Spleen (tissue), 11 donors: ENCODE data around the gene USP32. TPM values are rescaled to one million over a fixed set of nuclear protein-coding genes. Genes with fewer than 3 reads are reported as not detected.
"Not testable (repeated sequence)": the region's sequence is repeated elsewhere in the genome, so short reads cannot be mapped to it uniquely, and the experiment has no call there.

Source experiments
- DNase-seq: peaks from one replicate; pipeline ENCODE4 v3.0.0-alpha.2; 2020
- H3K27ac ChIP-seq, 8 donors: fragments of 200-600 bp; sonication (generic) in 7 of 8; 1 replicate in 4 of 8; 2 replicates in 4 of 8; pipeline versions ENCODE4 v1.5.0 to v1.8.0; 2016 to 2021; ENCODE audit warnings: inconsistent platforms in 4 of 8, mild to moderate bottlenecking in 4 of 8, moderate library complexity in 1 of 8
- H3K27me3 ChIP-seq, 7 donors: fragments of 200-600 bp; sonication (generic) in 6 of 7; replicated peaks in 1 of 7; 1 replicate in 4 of 7; 2 replicates in 3 of 7; pipeline versions ENCODE4 v1.5.0 to v1.8.0; 2016 to 2021; ENCODE audit warnings: inconsistent platforms in 3 of 7, mild to moderate bottlenecking in 1 of 7
- H3K36me3 ChIP-seq, 6 donors: fragments of 200-600 bp; sonication (generic) in 5 of 6; 1 replicate in 4 of 6; 2 replicates in 2 of 6; pipeline versions ENCODE4 v1.5.0 to v1.8.0; 2016 to 2021; ENCODE audit warnings: inconsistent platforms in 2 of 6
- H3K4me1 ChIP-seq, 6 donors: fragments of 200-600 bp; sonication (generic) in 5 of 6; 1 replicate in 3 of 6; 2 replicates in 3 of 6; pipeline versions ENCODE4 v1.5.0 to v1.8.0; 2016 to 2021; ENCODE audit warnings: inconsistent platforms in 3 of 6
- H3K4me3 ChIP-seq, 8 donors: fragments of 200-600 bp; sonication (generic) in 7 of 8; 1 replicate in 4 of 8; 2 replicates in 4 of 8; pipeline versions ENCODE4 v1.5.0 to v1.8.0; 2016 to 2021; ENCODE audit warnings: inconsistent platforms in 4 of 8, mild to moderate bottlenecking in 4 of 8, moderate library complexity in 2 of 8
- H3K9me3 ChIP-seq, 8 donors: fragments of 200-600 bp; sonication (generic) in 7 of 8; 1 replicate in 4 of 8; 2 replicates in 4 of 8; pipeline versions ENCODE4 v1.5.0 to v1.8.0; 2016 to 2021; ENCODE audit warnings: inconsistent platforms in 4 of 8
- POLR2A ChIP-seq, 3 donors: fragments of 450-650 bp; IDR thresholded peaks; one replicate each; pipeline ENCODE4 v1.5.1; 2017; ENCODE audit warnings: antibody characterized with exemption in 3 of 3, mild to moderate bottlenecking in 1 of 3
- POLR2AphosphoS5 ChIP-seq, 3 donors: sonication (generic); formaldehyde crosslinking; IDR thresholded peaks; one replicate each; pipeline ENCODE4 v1.5.1; 2017; ENCODE audit warnings: antibody characterized with exemption in 3 of 3
- WGBS, 5 donors: extraction: QIAGEN DNeasy Blood & Tissue Kit in 3 of 5; methylation state at CpG; one replicate each; pipeline versions ENCODE4 v1.1.5 to v1.1.7; 2013 to 2018; 5-methylcytosine and 5-hydroxymethylcytosine counted together
- intact Hi-C: fragments of 100-400 bp; cut with DNase I; formaldehyde crosslinking; loops from one replicate; pipeline ENCODE4 v1.15.0; 2023; ENCODE audit warnings: low total_unique reads
- polyA plus RNA-seq, 3 donors: library from polyadenylated mRNA; stranded (reverse); fragments of 200-250 nt; gene quantifications; one replicate each; pipeline ENCODE4 v1.2.1, GENCODE V29; 2013
- total RNA-seq, 7 donors: library from RNA; depleted of rRNA in 3 of 7; stranded (reverse); fragments of >200 nt in 3 of 7; fragmentation: NEBNext Ultra II Directional in 4 of 7; extraction: Animal tissue kit (Norgen Biotek cat#: 25700) in 4 of 7; gene quantifications; one replicate each; pipeline versions ENCODE4 v1.1.0 to v1.2.1, GENCODE V29; 2016 to 2021
- TF ChIP-seq, protein P1 (sequence below), 11 experiments: fragments of 200-600 bp in 7 of 11; fragments of 450-650 bp in 4 of 11; sonication (generic) in 4 of 11; IDR thresholded peaks in 8 of 11; conservative IDR thresholded peaks in 3 of 11; 1 replicate in 7 of 11; 2 replicates in 4 of 11; pipeline versions ENCODE4 v1.4.0 to v1.8.0; 2016 to 2021; ENCODE audit warnings: antibody characterized with exemption in 11 of 11, inconsistent platforms in 4 of 11, mild to moderate bottlenecking in 1 of 11
- donor health status: healthy with polysubstance abuse.
- donor health status: DM: no; HTN: no; CAD: no; lungs with moderate emphysema.
- donor health status: DM: no; HTN: no; CAD: no.
- donor health status: Bipolar disorder and iron deficiency.
- donor health status: healthy.
- donor health status: DM: no; HTN: no; CAD: no.
- donor health status: DM: yes; HTN: yes; CAD: no.

The USP32 gene
- total and polyA plus RNA-seq, 10 donors = 7.3 to 115 (median 79.8) TPM

- no peak for DNase-seq
- H3K9me3 ChIP-seq = no peaks in the 10 kb centered on the region
- intact Hi-C loops = no loop called here
- peaks cover 0 to 51% (median 34%) of the 10 kb centered on the region in 6 donors for H3K36me3 ChIP-seq
- H3K4me3 ChIP-seq = no peak overlapping the region
- no peaks in the 10 kb centered on the region for H3K27me3 ChIP-seq
- TF ChIP-seq POLR2AphosphoS5 (IDR thresholded peaks at IDR 0.05) (no peak), POLR2A (IDR thresholded peaks at IDR 0.05) (no peak)
- TF ChIP-seq, protein P1, sequence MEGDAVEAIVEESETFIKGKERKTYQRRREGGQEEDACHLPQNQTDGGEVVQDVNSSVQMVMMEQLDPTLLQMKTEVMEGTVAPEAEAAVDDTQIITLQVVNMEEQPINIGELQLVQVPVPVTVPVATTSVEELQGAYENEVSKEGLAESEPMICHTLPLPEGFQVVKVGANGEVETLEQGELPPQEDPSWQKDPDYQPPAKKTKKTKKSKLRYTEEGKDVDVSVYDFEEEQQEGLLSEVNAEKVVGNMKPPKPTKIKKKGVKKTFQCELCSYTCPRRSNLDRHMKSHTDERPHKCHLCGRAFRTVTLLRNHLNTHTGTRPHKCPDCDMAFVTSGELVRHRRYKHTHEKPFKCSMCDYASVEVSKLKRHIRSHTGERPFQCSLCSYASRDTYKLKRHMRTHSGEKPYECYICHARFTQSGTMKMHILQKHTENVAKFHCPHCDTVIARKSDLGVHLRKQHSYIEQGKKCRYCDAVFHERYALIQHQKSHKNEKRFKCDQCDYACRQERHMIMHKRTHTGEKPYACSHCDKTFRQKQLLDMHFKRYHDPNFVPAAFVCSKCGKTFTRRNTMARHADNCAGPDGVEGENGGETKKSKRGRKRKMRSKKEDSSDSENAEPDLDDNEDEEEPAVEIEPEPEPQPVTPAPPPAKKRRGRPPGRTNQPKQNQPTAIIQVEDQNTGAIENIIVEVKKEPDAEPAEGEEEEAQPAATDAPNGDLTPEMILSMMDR (IDR thresholded peaks at IDR 0.05 in 8 of 11, conservative IDR thresholded peaks at IDR 0.05 in 3 of 11) = no peak
- H3K27ac ChIP-seq = no peak overlapping the region
- WGBS, 5 donors = 75 to 85% (median 81%) methylated on average over 3 of the region's 3 CpGs
- peaks cover 0 to 4% (median 0%) of the 10 kb centered on the region in 6 donors for H3K4me1 ChIP-seq
Observed at GRCh38 chr17:60345233-60345632, 46.7 kb downstream of the USP32 start.

- DNase-seq, H3K4me1 ChIP-seq, H3K27me3 ChIP-seq, H3K9me3 ChIP-seq, H3K4me3 ChIP-seq, intact Hi-C loops, H3K27ac ChIP-seq: not testable (repeated sequence)
- H3K36me3 ChIP-seq = peaks cover 0 to 69% (median 34%) of the 10 kb centered on the region in 6 donors
- 83 to 98% (median 93%) methylated on average over 4 to 7 of the region's 7 CpGs for WGBS, 5 donors
Observed at GRCh38 chr17:60342492-60342891, 49.4 kb downstream of the USP32 start.

- Histone ChIP-seq H3K4me1 (peaks cover 0 to 21% (median 10%) of the 10 kb centered on the region in 6 donors), H3K36me3 (peaks cover 0 to 56% (median 2%) of the 10 kb centered on the region in 6 donors), H3K4me3 (no peak overlapping the region), H3K9me3 (no peaks in the 10 kb centered on the region), H3K27ac (no peak overlapping the region), H3K27me3 (no peaks in the 10 kb centered on the region)
- WGBS, 5 donors = 90 to 96% (median 92%) methylated on average over 2 of the region's 2 CpGs
- TF ChIP-seq POLR2AphosphoS5 (IDR thresholded peaks at IDR 0.05) (no peak), POLR2A (IDR thresholded peaks at IDR 0.05) (no peak)
- TF ChIP-seq, protein P1 (IDR thresholded peaks at IDR 0.05 in 8 of 11, conservative IDR thresholded peaks at IDR 0.05 in 3 of 11) = no peak
- intact Hi-C loops = no loop called here
- no peak for DNase-seq
Observed at GRCh38 chr17:60335289-60335688, 56.6 kb downstream of the USP32 start.

- intact Hi-C loops = no loop called here
- Histone ChIP-seq H3K27me3 (no peaks in the 10 kb centered on the region), H3K4me3 (no peak overlapping the region), H3K27ac (no peak overlapping the region), H3K4me1 (peaks cover 0 to 21% (median 10%) of the 10 kb centered on the region in 6 donors), H3K36me3 (peaks cover 0 to 56% (median 2%) of the 10 kb centered on the region in 6 donors), H3K9me3 (no peaks in the 10 kb centered on the region)
- DNase-seq = no peak
- TF ChIP-seq, protein P1 (IDR thresholded peaks at IDR 0.05 in 8 of 11, conservative IDR thresholded peaks at IDR 0.05 in 3 of 11) = no peak
- TF ChIP-seq POLR2AphosphoS5 (IDR thresholded peaks at IDR 0.05) (no peak), POLR2A (IDR thresholded peaks at IDR 0.05) (no peak)
- WGBS, 5 donors = 47 to 64% (median 59%) methylated on average over 2 of the region's 2 CpGs
Observed at GRCh38 chr17:60333628-60334031, 58.3 kb downstream of the USP32 start.

DNA sequence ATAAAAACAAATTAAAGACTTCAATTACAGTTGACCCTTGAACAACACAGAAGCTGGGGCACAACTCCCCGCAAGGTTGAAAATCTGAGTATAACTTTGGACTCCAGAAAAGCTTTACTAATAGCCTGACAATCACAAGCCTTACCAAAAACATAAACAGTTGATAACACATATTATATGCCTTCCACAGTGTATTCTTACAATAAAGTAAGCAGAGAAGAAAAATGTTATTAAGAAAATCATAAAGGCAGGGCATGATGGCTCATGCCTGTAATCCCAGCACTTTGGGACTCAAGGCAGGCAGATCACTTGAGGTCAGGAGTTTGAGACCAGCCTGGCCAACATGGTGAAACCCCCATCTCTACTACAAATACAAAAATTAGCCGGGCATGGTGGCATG, 58.9 kb downstream of the USP32 start:
- H3K4me3 ChIP-seq, H3K27me3 ChIP-seq, H3K27ac ChIP-seq, DNase-seq, intact Hi-C loops, H3K9me3 ChIP-seq: not testable (repeated sequence)
- Histone ChIP-seq H3K36me3 (peaks cover 0 to 56% (median 3%) of the 10 kb centered on the region in 6 donors), H3K4me1 (peaks cover 0 to 21% (median 10%) of the 10 kb centered on the region in 6 donors)
- 96 to 99% (median 98%) methylated on average over 2 of the region's 2 CpGs for WGBS, 5 donors
